Endothelial cell of umbilical vein (primary cell): ENCODE results near the gene C4BPA. TPM values are rescaled to one million over a fixed set of nuclear protein-coding genes. Genes with fewer than 3 reads are reported as not detected.

Experiments used
- BruUV-seq: library from RNA; stranded (reverse); fragments of 400-500 nt; replicated peaks from 2 replicates; lab custom pipeline; 2021; lab: Mats Ljungman, UMichigan
- CTCF ChIA-PET: fragments of 300-600, 350-600 bp; sonication (Branson Sonifier 250); formaldehyde crosslinking; loops from one replicate; lab custom pipeline; 2021; ENCODE audit warnings: antibody characterized with exemption, inconsistent platforms; lab: Charles Lee
- POLR2A ChIA-PET: fragments of 300-600, 350-600 bp; sonication (Branson Sonifier 250); formaldehyde crosslinking; loops from one replicate; lab custom pipeline; 2021; ENCODE audit warnings: antibody characterized with exemption, inconsistent platforms; lab: Charles Lee
- DNase-seq: peaks from one replicate; pipeline ENCODE4 v3.0.0-alpha.2; 2011; ENCODE audit warnings: low read depth, low spot score
- FAIRE-seq: peaks from 2 replicates; lab custom pipeline; 2011; peaks lifted over from hg19 to GRCh38; lab: Jason Lieb, UNC
- H2AFZ ChIP-seq: 2 replicates; pipeline ENCODE4 v1.6.0; 2012; ENCODE audit warnings: low read depth, low read length, control low read depth, inconsistent platforms
- H3K27ac ChIP-seq: 2 replicates; pipeline ENCODE4 v1.5.1; 2011; ENCODE audit warnings: low read depth, mild to moderate bottlenecking, control low read depth, low read length, moderate library complexity; ENCODE audit not compliant: insufficient read depth
- H3K27me3 ChIP-seq, 2 experiments: 2 replicates each; pipeline versions ENCODE4 v1.6.0 to v1.6.1; 2011; ENCODE audit warnings: low read length in 2 of 2, mixed read lengths in 1 of 2; ENCODE audit not compliant: control insufficient read depth in 2 of 2, insufficient read depth in 2 of 2
- H3K36me3 ChIP-seq, 2 experiments: 2 replicates in 1 of 2; 3 replicates in 1 of 2; pipeline ENCODE4 v1.5.1; 2011; ENCODE audit warnings: low read length in 2 of 2, mild to moderate bottlenecking in 1 of 2, moderate library complexity in 1 of 2; ENCODE audit not compliant: control insufficient read depth in 2 of 2, insufficient read depth in 2 of 2; ENCODE audit errors: extremely low read depth in 1 of 2
- H3K4me1 ChIP-seq: 3 replicates; pipeline ENCODE4 v1.5.1; 2011; ENCODE audit warnings: mild to moderate bottlenecking, low read length; ENCODE audit not compliant: control insufficient read depth, insufficient read depth; ENCODE audit errors: extremely low read depth
- H3K4me2 ChIP-seq: 2 replicates; pipeline ENCODE4 v1.6.1; 2011; ENCODE audit warnings: low read length, control low read depth, mixed read lengths; ENCODE audit not compliant: insufficient read depth
- H3K4me3 ChIP-seq, 3 experiments: fragments of 200-600 bp in 1 of 3; sonication (generic), shearing (Covaris generic) in 1 of 3; replicated peaks in 1 of 3; 2 replicates each; pipeline ENCODE4 v1.5.1; 2011 to 2016; ENCODE audit warnings: control low read depth in 3 of 3, low read length in 3 of 3, mild to moderate bottlenecking in 2 of 3, inconsistent platforms in 1 of 3, low read depth in 1 of 3, moderate library complexity in 1 of 3; ENCODE audit not compliant: insufficient read depth in 1 of 3
- H3K79me2 ChIP-seq: 2 replicates; pipeline ENCODE4 v1.6.0; 2012; ENCODE audit warnings: low read length, inconsistent platforms; ENCODE audit not compliant: control insufficient read depth, insufficient read depth
- H3K9ac ChIP-seq: replicated peaks from 2 replicates; pipeline ENCODE3; 2011; ENCODE audit warnings: low read length, control low read depth; ENCODE audit not compliant: insufficient read depth; ENCODE audit errors: extremely low read depth
- H3K9me1 ChIP-seq: replicated peaks from 3 replicates; pipeline ENCODE4 v1.6.0; 2011; ENCODE audit warnings: mild to moderate bottlenecking, low read length; ENCODE audit not compliant: control insufficient read depth, insufficient read depth; ENCODE audit errors: extremely low read depth
- H3K9me3 ChIP-seq: replicated peaks from 2 replicates; pipeline ENCODE4 v1.5.1; 2012; ENCODE audit warnings: low read length, inconsistent platforms; ENCODE audit not compliant: control insufficient read depth, insufficient read depth
- H4K20me1 ChIP-seq: replicated peaks from 2 replicates; pipeline ENCODE3; 2011; ENCODE audit warnings: mild to moderate bottlenecking, low read length; ENCODE audit not compliant: control insufficient read depth, insufficient read depth; ENCODE audit errors: extremely low read depth
- CTCF ChIP-seq, 2 donors: IDR thresholded peaks; 1 replicate in 1 of 2; 2 replicates in 1 of 2; pipeline ENCODE4 v1.5.1; 2011; ENCODE audit warnings: low read length in 2 of 2, mild to moderate bottlenecking in 2 of 2, moderate library complexity in 2 of 2, control low read depth in 1 of 2, inconsistent platforms in 1 of 2, low read depth in 1 of 2; ENCODE audit not compliant: insufficient read depth in 1 of 2; ENCODE audit errors: extremely low read depth in 1 of 2
- EZH2 ChIP-seq: IDR thresholded peaks from 2 replicates; pipeline ENCODE4 v1.6.1; 2012; ENCODE audit warnings: borderline replicate concordance, low read depth, mild to moderate bottlenecking, moderate library complexity, low read length, inconsistent platforms; ENCODE audit not compliant: severe bottlenecking
- FOS ChIP-seq: IDR thresholded peaks from 2 replicates; pipeline ENCODE4 v1.6.1; 2011; ENCODE audit warnings: mild to moderate bottlenecking, low read length, moderate library complexity, borderline replicate concordance; ENCODE audit not compliant: insufficient read depth
- GATA2 ChIP-seq: IDR thresholded peaks from 2 replicates; pipeline ENCODE4 v1.7.0; 2011; ENCODE audit warnings: low read depth, mild to moderate bottlenecking, moderate library complexity, mixed read lengths, low read length; ENCODE audit not compliant: insufficient read length, insufficient read depth
- JUN ChIP-seq: IDR thresholded peaks from 2 replicates; pipeline ENCODE4 v1.6.1; 2011; ENCODE audit warnings: borderline replicate concordance, low read depth; ENCODE audit not compliant: insufficient read length, insufficient read depth
- MYC ChIP-seq: IDR thresholded peaks from one replicate; pipeline ENCODE4 v1.6.1; 2011; ENCODE audit warnings: mild to moderate bottlenecking, low read depth, low read length
- POLR2A ChIP-seq: IDR thresholded peaks from 2 replicates; pipeline ENCODE4 v1.6.1; 2012; ENCODE audit warnings: low read depth, mild to moderate bottlenecking, control low read depth, low read length
- POLR2AphosphoS5 ChIP-seq: IDR thresholded peaks from 2 replicates; pipeline ENCODE4 v1.6.1; 2012; ENCODE audit warnings: low read depth, mild to moderate bottlenecking, control low read depth, low read length, moderate library complexity; ENCODE audit not compliant: insufficient read depth
- dilution Hi-C: fragments of 300-500 bp; cut with MboI; formaldehyde crosslinking; loops from one replicate; pipeline ENCODE4 v1.15.0; 2019; ENCODE audit warnings: low sequenced_read_pairs; ENCODE audit not compliant: extremely low pct_ligation_motif_present
- intact Hi-C: fragments of 100-400 bp; cut with micrococcal nuclease; formaldehyde crosslinking; loops from one replicate; pipeline ENCODE4 v1.10.0; 2022
- polyA plus RNA-seq, 4 experiments: library from polyadenylated mRNA; depleted of rRNA in 3 of 4; stranded (reverse) in 3 of 4; unstranded in 1 of 4; fragments of >200 nt; gene quantifications; 2 replicates each; pipeline versions ENCODE4 v1.2.1 to v1.2.3, GENCODE V29; 2011 to 2012; ENCODE audit warnings: missing spikeins in 1 of 4
- total RNA-seq: library from RNA; stranded (reverse); gene quantifications from 2 replicates; pipeline ENCODE4 v1.2.3, GENCODE V29; 2021
- TF ChIP-seq, protein P1 (sequence below): IDR thresholded peaks from 2 replicates; pipeline ENCODE4 v1.6.1; 2011; ENCODE audit not compliant: insufficient read depth, insufficient read length

Gene C4BPA
- total and polyA plus RNA-seq, 2 donors (not counting 3 experiments of a cell fraction or from before 2014, with no cell fraction given) = not detected

GRCh38 chr1:207128336-207128921 lies 24.4 kb downstream of the C4BPA start:
- no peak overlapping the region for H3K4me2 ChIP-seq
- intact Hi-C loops = no loop called here
- H3K4me3 ChIP-seq = no peak overlapping the region
- ChIA-PET CTCF (no interaction called here), POLR2A (no interaction called here)
- H3K27ac ChIP-seq = no peak overlapping the region
- dilution Hi-C loops = no loop called here
- no peaks in the 10 kb centered on the region for H3K9me3 ChIP-seq
- TF ChIP-seq MYC = no peak
- TF ChIP-seq, protein P1, sequence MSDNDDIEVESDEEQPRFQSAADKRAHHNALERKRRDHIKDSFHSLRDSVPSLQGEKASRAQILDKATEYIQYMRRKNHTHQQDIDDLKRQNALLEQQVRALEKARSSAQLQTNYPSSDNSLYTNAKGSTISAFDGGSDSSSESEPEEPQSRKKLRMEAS = no peak
- no peak for TF ChIP-seq POLR2A
- TF ChIP-seq GATA2 = no peak
- TF ChIP-seq POLR2AphosphoS5 = no peak
- no peak for TF ChIP-seq EZH2
- TF ChIP-seq FOS = no peak
- TF ChIP-seq JUN = no peak
- no peak for TF ChIP-seq CTCF (IDR thresholded peaks at IDR 0.05; ENCODE audit: extremely low read depth in 1 of 2, insufficient read depth in 1 of 2, low read depth in 1 of 2, low read length in 2 of 2)
- H3K79me2 ChIP-seq = no peaks in the 10 kb centered on the region
- no peak overlapping the region for H3K9ac ChIP-seq
- H4K20me1 ChIP-seq = no peaks in the 10 kb centered on the region
- H2AFZ ChIP-seq = no peak overlapping the region
- H3K27me3 ChIP-seq = peaks cover 0 to 2% of the 10 kb centered on the region in 2 experiments
- no peaks in the 10 kb centered on the region for H3K36me3 ChIP-seq
- no peaks in the 10 kb centered on the region for H3K9me1 ChIP-seq
- no TSS peak for BruUV-seq
- DNase-seq (no peak), FAIRE-seq (no peak)
- no peaks in the 10 kb centered on the region for H3K4me1 ChIP-seq
